Endothelial cell (in vitro differentiated cells): ENCODE results near the gene MAP2K1. TPM values are rescaled to one million over a fixed set of nuclear protein-coding genes. Genes with fewer than 3 reads are reported as not detected.

ENCODE experiments used
- DNase-seq: peaks from one replicate; pipeline ENCODE4 v3.0.0; 2021; ENCODE audit warnings: low spot score
- H3K27ac Mint-ChIP-seq: one replicate; pipeline ENCODE4 v1.8.0; 2021; ENCODE audit warnings: mixed read lengths, inconsistent platforms; ENCODE audit not compliant: unreplicated experiment
- H3K27me3 Mint-ChIP-seq: one replicate; pipeline ENCODE4 v1.8.0; 2021; ENCODE audit warnings: mild to moderate bottlenecking, moderate library complexity, mixed read lengths, inconsistent platforms; ENCODE audit not compliant: unreplicated experiment
- H3K36me3 Mint-ChIP-seq: one replicate; pipeline ENCODE4 v1.8.0; 2021; ENCODE audit warnings: mild to moderate bottlenecking, low read depth, mixed read lengths, inconsistent platforms; ENCODE audit not compliant: unreplicated experiment
- H3K4me1 Mint-ChIP-seq: one replicate; pipeline ENCODE4 v1.8.0; 2021; ENCODE audit warnings: mild to moderate bottlenecking, mixed read lengths, inconsistent platforms; ENCODE audit not compliant: unreplicated experiment
- H3K4me3 Mint-ChIP-seq: one replicate; pipeline ENCODE4 v1.8.0; 2021; ENCODE audit warnings: mild to moderate bottlenecking, mixed read lengths, inconsistent platforms; ENCODE audit not compliant: unreplicated experiment
- H3K9me3 Mint-ChIP-seq: one replicate; pipeline ENCODE4 v1.8.0; 2021; ENCODE audit warnings: mixed read lengths, inconsistent platforms; ENCODE audit not compliant: unreplicated experiment
- total RNA-seq: library from RNA; stranded (reverse); fragmentation: NEBNext Ultra II Directional; extraction: Animal tissue kit (Norgen Biotek cat#: 25700); gene quantifications from one replicate; pipeline ENCODE4 v1.2.1, GENCODE V29; 2021; ENCODE audit not compliant: unreplicated experiment
- TF ChIP-seq, protein P1 (sequence below): fragments of 200-600 bp; sonication (generic); IDR thresholded peaks from one replicate; pipeline ENCODE4 v1.5.0; 2021; ENCODE audit warnings: antibody characterized with exemption; ENCODE audit not compliant: unreplicated experiment

Gene MAP2K1
- total RNA-seq, 1 donor from 2014 or later = 139 TPM

DNA sequence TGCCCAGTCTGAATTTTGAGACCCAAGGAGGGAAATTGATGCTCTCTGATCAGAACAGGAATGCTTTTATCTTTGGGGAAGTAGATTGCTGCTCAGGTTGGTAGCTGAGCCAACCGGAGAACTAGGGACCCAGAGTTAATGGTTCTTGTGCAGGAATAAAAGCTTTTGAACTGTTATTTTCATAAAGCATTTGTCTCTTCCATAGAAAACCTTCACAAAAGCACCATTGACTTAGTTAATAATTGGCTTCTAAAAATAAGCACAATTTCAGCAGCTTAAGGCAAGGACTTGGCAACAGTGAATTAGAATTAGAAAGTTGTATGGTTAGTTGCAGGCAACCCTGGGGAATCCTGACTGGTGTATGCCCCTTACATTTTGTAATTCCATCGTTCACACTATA, 53.8 kb downstream of the MAP2K1 start:
- TF ChIP-seq, protein P1, sequence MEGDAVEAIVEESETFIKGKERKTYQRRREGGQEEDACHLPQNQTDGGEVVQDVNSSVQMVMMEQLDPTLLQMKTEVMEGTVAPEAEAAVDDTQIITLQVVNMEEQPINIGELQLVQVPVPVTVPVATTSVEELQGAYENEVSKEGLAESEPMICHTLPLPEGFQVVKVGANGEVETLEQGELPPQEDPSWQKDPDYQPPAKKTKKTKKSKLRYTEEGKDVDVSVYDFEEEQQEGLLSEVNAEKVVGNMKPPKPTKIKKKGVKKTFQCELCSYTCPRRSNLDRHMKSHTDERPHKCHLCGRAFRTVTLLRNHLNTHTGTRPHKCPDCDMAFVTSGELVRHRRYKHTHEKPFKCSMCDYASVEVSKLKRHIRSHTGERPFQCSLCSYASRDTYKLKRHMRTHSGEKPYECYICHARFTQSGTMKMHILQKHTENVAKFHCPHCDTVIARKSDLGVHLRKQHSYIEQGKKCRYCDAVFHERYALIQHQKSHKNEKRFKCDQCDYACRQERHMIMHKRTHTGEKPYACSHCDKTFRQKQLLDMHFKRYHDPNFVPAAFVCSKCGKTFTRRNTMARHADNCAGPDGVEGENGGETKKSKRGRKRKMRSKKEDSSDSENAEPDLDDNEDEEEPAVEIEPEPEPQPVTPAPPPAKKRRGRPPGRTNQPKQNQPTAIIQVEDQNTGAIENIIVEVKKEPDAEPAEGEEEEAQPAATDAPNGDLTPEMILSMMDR = no peak
- Mint-ChIP-seq H3K36me3 (peaks cover 56% of the 10 kb centered on the region), H3K27me3 (peaks cover 5% of the 10 kb centered on the region), H3K9me3 (no peaks in the 10 kb centered on the region), H3K4me3 (no peak overlapping the region), H3K4me1 (peaks cover 11% of the 10 kb centered on the region), H3K27ac (no peak overlapping the region)
- DNase-seq = no peak

DNA sequence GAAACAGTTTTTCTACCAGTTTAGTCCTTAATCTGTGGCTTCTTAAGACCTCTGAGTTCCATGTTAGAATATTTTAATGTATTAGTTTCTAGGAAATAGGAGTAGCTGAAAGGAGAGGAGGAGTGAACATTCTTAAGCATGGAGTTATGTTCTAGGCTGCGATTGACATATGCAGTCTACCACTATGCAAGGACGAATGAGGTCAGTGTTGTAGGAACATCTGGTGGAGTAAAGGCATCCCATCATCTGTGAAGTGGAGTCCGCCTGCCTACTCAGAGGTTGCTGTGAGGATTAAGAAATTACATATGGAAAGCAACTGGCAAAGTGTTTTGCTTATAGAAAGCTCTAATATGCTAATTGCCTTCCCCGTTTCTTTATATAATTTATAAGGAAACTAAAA, 65.7 kb downstream of the MAP2K1 start:
- no peaks in the 10 kb centered on the region for H3K27me3 Mint-ChIP-seq
- H3K4me3 Mint-ChIP-seq = peak overlapping the region; percentile 13
- no peaks in the 10 kb centered on the region for H3K9me3 Mint-ChIP-seq
- DNase-seq = no peak
- H3K27ac Mint-ChIP-seq = no peak overlapping the region
- peaks cover 22% of the 10 kb centered on the region for H3K36me3 Mint-ChIP-seq
- TF ChIP-seq, protein P1 = no peak
- no peaks in the 10 kb centered on the region for H3K4me1 Mint-ChIP-seq

DNA sequence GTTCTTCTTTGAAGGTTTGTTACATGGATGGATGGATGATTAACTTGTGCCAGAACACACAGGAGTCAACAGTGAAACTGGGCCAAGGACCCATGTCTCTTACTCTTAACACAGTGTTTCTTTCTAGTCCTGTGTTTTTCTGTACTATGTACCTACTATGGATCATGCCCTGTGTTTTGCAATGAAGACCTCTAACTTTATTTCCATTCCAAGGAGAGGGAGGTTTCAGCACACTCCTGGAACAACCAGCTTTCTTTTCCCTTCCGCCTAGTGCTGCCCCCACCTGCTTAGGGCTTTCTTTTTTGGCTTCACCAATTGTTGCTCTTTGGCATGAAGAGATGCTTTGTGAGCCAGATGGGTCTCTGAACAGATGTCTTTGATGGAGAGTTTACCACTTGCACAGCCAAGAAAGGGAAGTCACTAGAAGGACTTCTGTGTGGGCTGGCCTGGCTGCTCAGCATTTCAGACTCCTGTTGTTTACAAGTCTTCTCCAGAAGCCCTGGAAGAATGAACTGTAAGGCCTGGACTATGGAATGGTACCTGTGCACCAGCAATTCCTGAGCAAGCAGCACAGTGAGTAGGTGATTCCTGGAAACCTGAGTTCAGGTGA, 66.4 kb downstream of the MAP2K1 start:
- Mint-ChIP-seq H3K9me3 (no peaks in the 10 kb centered on the region), H3K4me1 (no peaks in the 10 kb centered on the region), H3K27me3 (no peaks in the 10 kb centered on the region), H3K4me3 (peak overlapping the region; percentile 62), H3K36me3 (peaks cover 15% of the 10 kb centered on the region), H3K27ac (no peak overlapping the region)
- no peak for DNase-seq
- TF ChIP-seq, protein P1 = no peak

DNA sequence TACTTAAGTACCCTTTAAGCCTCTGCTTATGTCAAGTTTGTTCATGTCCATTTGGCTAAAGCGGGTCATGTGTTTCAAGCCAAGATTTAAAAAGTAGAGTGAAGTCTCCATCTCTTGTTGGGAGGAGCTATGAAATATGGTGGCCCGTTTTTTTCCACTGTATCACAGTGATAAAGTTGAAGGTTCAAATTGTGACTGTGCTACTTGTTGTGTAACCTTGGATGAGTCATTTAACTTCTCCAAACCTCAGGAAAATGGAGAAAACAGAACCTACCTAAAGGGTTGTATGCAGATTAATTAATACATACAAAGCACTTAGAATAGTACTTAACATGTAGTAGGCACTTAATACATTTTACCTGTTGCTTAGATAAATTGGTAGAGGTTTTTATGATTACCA, 67.4 kb downstream of the MAP2K1 start:
- TF ChIP-seq, protein P1 = no peak
- Mint-ChIP-seq H3K4me3 (no peak overlapping the region), H3K9me3 (no peaks in the 10 kb centered on the region), H3K27ac (no peak overlapping the region), H3K36me3 (peaks cover 12% of the 10 kb centered on the region), H3K4me1 (no peaks in the 10 kb centered on the region), H3K27me3 (no peaks in the 10 kb centered on the region)
- no peak for DNase-seq

DNA sequence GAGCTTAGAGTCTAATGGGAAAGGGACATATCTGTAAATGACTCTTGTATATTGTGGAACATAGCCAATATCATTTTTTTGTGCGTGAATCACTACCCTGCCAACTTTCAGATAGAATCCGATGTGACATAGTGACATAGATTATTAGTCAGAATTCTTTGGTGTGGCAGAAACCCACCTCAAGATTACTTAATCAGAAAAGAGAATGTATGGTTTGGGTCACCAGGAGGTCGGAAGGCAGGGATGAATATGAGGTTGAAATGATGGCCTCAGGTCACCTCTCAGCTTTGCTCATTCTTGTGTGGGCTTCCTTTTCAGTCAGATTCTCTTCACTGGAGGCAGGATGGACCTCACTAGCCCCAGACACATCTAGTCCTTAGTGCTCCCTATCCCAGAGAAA, 69.5 kb downstream of the MAP2K1 start:
- DNase-seq = no peak
- Mint-ChIP-seq H3K27me3 (peaks cover 8% of the 10 kb centered on the region), H3K36me3 (peaks cover 28% of the 10 kb centered on the region), H3K4me3 (no peak overlapping the region), H3K9me3 (no peaks in the 10 kb centered on the region), H3K4me1 (peaks cover 17% of the 10 kb centered on the region), H3K27ac (no peak overlapping the region)
- TF ChIP-seq, protein P1 = no peak
